MCF 10A (cell line): ENCODE results near the gene IL1R2. TPM values are rescaled to one million over a fixed set of nuclear protein-coding genes. Genes with fewer than 3 reads are reported as not detected.

Experiments used
- BruUV-seq: library from RNA; stranded (reverse); fragments of 400-500 nt; replicated peaks from 2 replicates; lab custom pipeline; 2021; lab: Mats Ljungman, UMichigan
- CTCF ChIA-PET: fragments of 300-600 bp; sonication (Branson Sonifier 250); formaldehyde crosslinking; extraction: SDS; loops from one replicate; lab custom pipeline; 2021; ENCODE audit warnings: antibody characterized with exemption, inconsistent platforms; lab: Yijun Ruan, JAX
- POLR2A ChIA-PET: fragments of 300-600, 350-650 bp; sonication (Branson Sonifier 250); formaldehyde crosslinking; extraction: SDS; loops from one replicate; lab custom pipeline; 2020; ENCODE audit warnings: antibody characterized with exemption, inconsistent platforms; lab: Yijun Ruan, JAX
- DNase-seq: peaks from one replicate; pipeline ENCODE4 v3.0.0-alpha.2; 2018; ENCODE audit not compliant: unreplicated experiment
- H3K27ac Mint-ChIP-seq: one replicate; pipeline ENCODE4 v1.8.0; 2022; ENCODE audit warnings: mild to moderate bottlenecking, low read depth, mixed read lengths; ENCODE audit not compliant: unreplicated experiment
- H3K27me3 Mint-ChIP-seq: one replicate; pipeline ENCODE4 v1.8.0; 2022; ENCODE audit warnings: mixed read lengths; ENCODE audit not compliant: insufficient read depth, unreplicated experiment
- H3K36me3 Mint-ChIP-seq: one replicate; pipeline ENCODE4 v1.8.0; 2022; ENCODE audit warnings: mild to moderate bottlenecking, moderate library complexity, mixed read lengths; ENCODE audit not compliant: insufficient read depth, unreplicated experiment
- H3K4me1 Mint-ChIP-seq: one replicate; pipeline ENCODE4 v1.8.0; 2022; ENCODE audit warnings: mixed read lengths; ENCODE audit not compliant: insufficient read depth, unreplicated experiment
- H3K4me3 Mint-ChIP-seq: one replicate; pipeline ENCODE4 v1.8.0; 2022; ENCODE audit warnings: mild to moderate bottlenecking, moderate library complexity, mixed read lengths; ENCODE audit not compliant: unreplicated experiment
- H3K9me3 Mint-ChIP-seq: one replicate; pipeline ENCODE4 v1.8.0; 2022; ENCODE audit warnings: mixed read lengths; ENCODE audit not compliant: unreplicated experiment
- CTCF ChIP-seq: fragments of 200-600 bp; IDR thresholded peaks from one replicate; pipeline ENCODE4 v1.8.0; 2022; ENCODE audit warnings: antibody characterized with exemption, mild to moderate bottlenecking; ENCODE audit not compliant: unreplicated experiment
- intact Hi-C: fragments of 100-400 bp; cut with micrococcal nuclease; formaldehyde crosslinking; loops from 2 replicates; pipeline ENCODE4 v1.14.1; 2022
- total RNA-seq: library from RNA; stranded (reverse); gene quantifications from 2 replicates; pipeline ENCODE4 v1.2.3, GENCODE V29; 2022

Gene IL1R2
- total RNA-seq, 1 experiment from 2014 or later, result not detected

GRCh38 chr2:101956465-101957438 is 35.0 kb upstream of the IL1R2 start:
- CTCF ChIA-PET, result interaction anchor here (0.7 to 5.1 kb wide), 2 partner anchors 73 to 295 kb away, joined by 3 to 33 read pairs; no protein-coding TSS in a partner anchor
- Mint-ChIP-seq H3K9me3 (peaks cover 8% of the 10 kb centered on the region), H3K27me3 (no peaks in the 10 kb centered on the region)

DNA sequence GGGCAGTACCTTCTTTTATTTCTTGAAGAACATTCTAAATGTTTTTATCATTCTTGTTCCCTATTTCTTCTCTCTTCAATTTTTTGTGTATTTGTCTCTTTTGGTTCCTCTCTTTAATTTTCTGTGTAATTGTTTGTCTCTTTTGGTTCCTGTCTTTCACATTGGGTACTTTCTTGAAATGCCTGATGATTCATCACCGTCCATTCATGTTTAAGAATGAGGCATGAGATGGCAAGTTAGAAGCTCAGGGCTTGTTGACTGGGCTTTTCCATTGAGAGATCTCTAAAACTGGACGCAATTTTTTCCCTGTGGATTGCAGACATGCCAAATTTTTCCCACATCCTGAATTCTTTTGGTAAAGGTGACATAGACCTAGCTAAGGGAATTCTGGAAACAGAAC is 33.7 kb upstream of the IL1R2 start:
- Mint-ChIP-seq H3K27me3 (no peaks in the 10 kb centered on the region), H3K36me3 (peaks cover 11% of the 10 kb centered on the region), H3K9me3 (peaks cover 8% of the 10 kb centered on the region), H3K4me1 (peaks cover 23% of the 10 kb centered on the region), H3K4me3 (peak overlapping the region; percentile 1), H3K27ac (peak overlapping the region; percentile 88)
- no peak for TF ChIP-seq CTCF
- BruUV-seq, result no TSS peak
- CTCF ChIA-PET, result interaction anchor here (0.7 to 5.1 kb wide), 4 partner anchors 26 to 272 kb away, joined by 4 to 33 read pairs (median 4); no protein-coding TSS in a partner anchor
- intact Hi-C loops, result no loop called here
- POLR2A ChIA-PET, result interaction anchor here (0.6 to 1.2 kb wide), 9 partner anchors 10 to 649 kb away, joined by 3 to 4 read pairs (median 3); partner anchors contain the start of gene RNF149
- peak; percentile 63 for DNase-seq

More at GRCh38 chr2:101956465-101957438, 35.0 kb upstream of the IL1R2 start:
- no peak overlapping the region for H3K4me3 Mint-ChIP-seq
- POLR2A ChIA-PET, result interaction anchor here (0.7 kb wide), 1 partner anchor 69 kb away, joined by 3 read pairs; no protein-coding TSS in a partner anchor
- H3K36me3 Mint-ChIP-seq, result peaks cover 11% of the 10 kb centered on the region
- H3K27ac Mint-ChIP-seq, result no peak overlapping the region
- BruUV-seq, result no TSS peak
- intact Hi-C loops, result no loop called here
- H3K4me1 Mint-ChIP-seq, result peaks cover 30% of the 10 kb centered on the region
- TF ChIP-seq CTCF, result no peak
- no peak for DNase-seq

DNA sequence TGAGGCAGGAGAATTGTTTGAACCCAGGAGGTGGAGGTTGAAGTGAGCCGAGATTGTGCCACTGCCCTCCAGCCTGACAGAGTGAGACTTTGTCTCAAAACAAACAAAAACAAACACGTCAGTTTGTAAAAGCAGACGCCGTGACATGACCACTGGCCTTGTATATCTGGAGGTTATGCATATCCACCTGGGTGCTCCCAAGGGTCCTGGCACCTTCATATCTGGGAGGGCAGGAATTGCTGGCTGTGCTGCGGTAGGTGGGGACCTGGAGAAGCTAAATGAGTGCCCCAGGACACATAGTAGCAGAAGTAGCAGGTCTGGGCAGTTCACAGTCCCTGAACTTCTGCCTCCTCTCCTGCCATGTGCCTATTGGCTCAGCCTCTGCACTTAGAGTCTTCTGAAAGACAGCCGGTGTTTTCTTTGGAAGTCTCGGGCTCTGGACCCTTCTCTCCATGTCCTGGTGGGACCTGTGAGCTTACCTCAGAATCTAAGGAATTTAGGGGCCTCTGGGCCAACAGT is 30.9 kb upstream of the IL1R2 start:
- H3K9me3 Mint-ChIP-seq, result peaks cover 8% of the 10 kb centered on the region
- H3K36me3 Mint-ChIP-seq, result peaks cover 11% of the 10 kb centered on the region
- intact Hi-C loops, result no loop called here
- CTCF ChIA-PET, result interaction anchor here (0.8 to 5.1 kb wide), 6 partner anchors 36 to 612 kb away, joined by 3 to 33 read pairs (median 4); no protein-coding TSS in a partner anchor
- H3K27ac Mint-ChIP-seq, result peak overlapping the region; percentile 91
- DNase-seq, result no peak
- POLR2A ChIA-PET, result interaction anchor here (0.7 to 1.6 kb wide), 12 partner anchors 10 to 378 kb away, joined by 3 to 7 read pairs (median 4); partner anchors contain the start of gene IL1R1
- no peaks in the 10 kb centered on the region for H3K27me3 Mint-ChIP-seq
- TF ChIP-seq CTCF, result no peak
- no peak overlapping the region for H3K4me3 Mint-ChIP-seq
- no TSS peak for BruUV-seq
- H3K4me1 Mint-ChIP-seq, result peaks cover 29% of the 10 kb centered on the region
